Testis (tissue), 2 donors: ENCODE data around the gene SLC2A1.

Experiments
- CTCF ChIP-seq, 3 experiments: fragments of 450-650 bp in 2 of 3; fragments of 200-600 bp in 1 of 3; sonication (generic) in 1 of 3; IDR thresholded peaks; one replicate each; pipeline ENCODE4 v1.5.1; 2016 to 2019; ENCODE audit warnings: antibody characterized with exemption in 3 of 3, mild to moderate bottlenecking in 2 of 3, moderate library complexity in 1 of 3
- POLR2A ChIP-seq: fragments of 450-650 bp; IDR thresholded peaks from one replicate; pipeline ENCODE4 v1.6.1; 2017; ENCODE audit warnings: antibody characterized with exemption, mild to moderate bottlenecking, moderate library complexity

- TF ChIP-seq CTCF (IDR thresholded peaks at IDR 0.05) (no peak), POLR2A (no peak)
Observed at GRCh38 chr1:43000271-43000670, 41.6 kb upstream of the SLC2A1 start.
